HG03039 (cell line): ENCODE data around the gene LRATD1.
"Not testable (repeated sequence)": the region's sequence is repeated elsewhere in the genome, so short reads cannot be mapped to it uniquely, and the experiment has no call there.

Source experiments
- ATAC-seq: cut with Tn5 transposase; IDR thresholded peaks from one replicate; pipeline ENCODE4 v1.9.1; 2021; ENCODE audit warnings: mild to moderate bottlenecking, moderate library complexity; ENCODE audit not compliant: unreplicated experiment

LRATD1 gene, protein sequence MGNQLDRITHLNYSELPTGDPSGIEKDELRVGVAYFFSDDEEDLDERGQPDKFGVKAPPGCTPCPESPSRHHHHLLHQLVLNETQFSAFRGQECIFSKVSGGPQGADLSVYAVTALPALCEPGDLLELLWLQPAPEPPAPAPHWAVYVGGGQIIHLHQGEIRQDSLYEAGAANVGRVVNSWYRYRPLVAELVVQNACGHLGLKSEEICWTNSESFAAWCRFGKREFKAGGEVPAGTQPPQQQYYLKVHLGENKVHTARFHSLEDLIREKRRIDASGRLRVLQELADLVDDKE

GRCh38 chr2:14632133-14632936, at the start of gene LRATD1:
LRATD1 (plus strand) TSS chr2:14632717; CDS start chr2:14633980, 1,263 bp downstream.
- ATAC-seq: no peak

DNA sequence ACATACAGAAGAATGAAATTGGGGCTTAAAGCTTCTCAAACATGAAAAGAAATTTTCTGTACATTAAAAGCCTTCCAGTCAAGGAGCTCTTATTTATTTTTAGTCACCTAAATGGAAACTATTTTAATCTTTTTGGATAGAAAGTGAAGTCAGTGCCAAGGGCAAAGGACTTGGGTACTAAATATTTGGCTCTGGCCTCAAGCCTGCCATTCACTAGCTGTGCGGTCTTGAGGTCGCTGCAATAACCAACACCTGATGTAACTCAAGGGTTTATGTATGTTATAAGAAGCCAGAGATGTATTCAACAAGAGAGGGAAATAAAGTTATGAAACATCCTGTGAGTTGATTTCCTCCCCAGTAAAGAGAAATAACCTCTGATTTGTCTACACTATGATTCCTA, 49.5 kb upstream of the LRATD1 start:
- ATAC-seq: no peak

- no peak for ATAC-seq
Observed at GRCh38 chr2:14583802-14584201, 48.7 kb upstream of the LRATD1 start.

DNA sequence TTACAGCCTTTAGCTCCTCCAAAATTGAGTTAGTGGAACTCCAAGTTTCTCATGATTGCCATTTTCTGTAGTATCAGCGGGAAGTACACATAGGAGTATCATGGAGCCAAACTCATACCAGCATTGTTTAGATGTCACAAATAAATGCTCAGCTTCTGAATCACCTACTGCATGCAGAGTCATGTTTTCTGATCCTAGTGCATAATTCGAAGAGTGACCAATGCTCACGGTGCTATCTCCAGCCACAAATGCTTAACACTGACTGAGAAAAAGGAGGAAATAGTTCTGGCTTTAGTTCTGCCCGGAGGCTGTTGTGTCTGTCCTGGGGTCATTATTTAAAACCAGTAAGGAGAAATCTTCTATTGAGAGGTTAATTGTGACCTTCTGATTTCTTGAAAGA, 45.4 kb upstream of the LRATD1 start:
- ATAC-seq: no peak

GRCh38 chr2:14601156-14601770, 31.3 kb upstream of the LRATD1 start:
- ATAC-seq: no peak

- no peak for ATAC-seq
Observed at GRCh38 chr2:14602309-14602708, 30.2 kb upstream of the LRATD1 start.

GRCh38 chr2:14603676-14604075, 28.8 kb upstream of the LRATD1 start:
- ATAC-seq: no peak

- no peak for ATAC-seq
Observed at GRCh38 chr2:14608245-14608644, 24.3 kb upstream of the LRATD1 start.

DNA sequence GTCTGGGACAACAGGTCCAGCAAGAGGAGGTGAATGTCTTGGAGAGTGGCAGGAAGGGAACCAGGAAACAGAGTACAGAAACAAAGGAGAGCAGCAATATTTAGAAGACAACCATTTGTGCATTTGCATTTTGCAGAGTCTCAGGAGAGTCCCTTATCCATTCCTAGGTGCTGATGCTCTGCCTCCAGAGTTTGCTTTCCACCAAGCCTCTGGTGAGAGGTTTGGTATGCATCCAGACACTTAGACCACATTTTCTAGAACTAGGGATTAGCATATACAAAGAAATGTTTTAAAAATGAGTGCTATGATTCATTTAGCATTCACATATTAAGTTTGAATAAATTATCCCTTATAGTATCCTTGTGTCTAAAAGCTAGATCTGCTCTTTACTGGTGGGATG, 18.5 kb upstream of the LRATD1 start:
- no peak for ATAC-seq

- ATAC-seq: no peak
Observed at GRCh38 chr2:14615121-14615520, 17.4 kb upstream of the LRATD1 start.

GRCh38 chr2:14615760-14616159, 16.8 kb upstream of the LRATD1 start:
- ATAC-seq: no peak

DNA sequence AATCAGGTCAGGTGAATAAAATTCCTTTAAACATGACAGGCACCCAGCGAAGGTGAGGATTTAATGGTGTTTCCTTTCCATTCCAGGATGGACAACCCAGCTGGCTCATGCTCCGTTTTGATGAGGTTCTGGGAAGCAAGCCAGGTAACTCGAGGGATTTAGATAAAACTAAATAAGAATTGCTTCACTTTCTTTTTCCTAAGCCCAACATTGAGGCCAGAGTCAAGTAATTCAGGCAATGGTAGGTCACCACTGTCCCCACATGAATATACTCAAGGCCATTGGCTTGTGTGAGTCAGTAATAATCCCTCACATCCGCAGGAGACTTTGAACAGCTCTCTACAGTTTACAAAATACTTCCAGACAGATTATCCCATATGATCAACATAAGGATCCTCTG, 16.2 kb upstream of the LRATD1 start:
- no peak for ATAC-seq

DNA sequence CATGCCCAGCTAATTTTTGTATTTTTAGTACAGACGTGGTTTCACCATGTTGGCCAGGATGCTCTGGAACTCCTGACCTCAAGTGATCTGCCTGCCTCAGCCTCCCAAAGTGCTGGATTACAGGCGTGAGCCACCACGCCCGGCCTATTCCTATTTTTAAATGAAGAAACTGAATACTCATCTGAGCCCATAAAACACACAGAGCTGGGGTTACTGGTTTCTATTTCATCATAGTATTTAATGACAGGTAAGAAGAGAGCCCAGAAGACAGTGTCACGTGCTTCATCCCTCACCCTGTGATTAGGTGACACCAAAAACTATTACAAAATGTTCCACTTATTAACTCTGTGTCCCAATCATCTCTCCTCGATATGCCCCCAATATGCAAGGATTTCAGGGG, 15.6 kb upstream of the LRATD1 start:
- ATAC-seq: no peak

DNA sequence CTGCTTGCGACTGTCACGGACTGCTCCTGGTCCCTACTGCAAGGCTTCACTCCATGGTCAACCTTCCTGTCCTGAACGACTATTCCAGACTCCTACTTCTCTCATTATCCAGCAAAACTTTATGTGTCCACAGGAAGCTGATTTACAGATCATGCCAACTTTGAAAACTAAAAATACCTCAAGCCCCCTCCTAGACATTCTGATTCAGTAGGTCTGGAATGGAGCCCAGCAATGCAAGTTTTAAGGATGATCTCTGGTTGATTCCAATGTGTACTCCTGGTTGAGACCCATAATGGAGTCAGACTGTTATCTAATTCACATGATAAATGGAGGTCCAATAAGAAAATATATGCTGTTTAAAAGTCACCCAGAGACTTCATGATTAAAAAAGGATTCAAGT, 13.1 kb upstream of the LRATD1 start:
- ATAC-seq: no peak

DNA sequence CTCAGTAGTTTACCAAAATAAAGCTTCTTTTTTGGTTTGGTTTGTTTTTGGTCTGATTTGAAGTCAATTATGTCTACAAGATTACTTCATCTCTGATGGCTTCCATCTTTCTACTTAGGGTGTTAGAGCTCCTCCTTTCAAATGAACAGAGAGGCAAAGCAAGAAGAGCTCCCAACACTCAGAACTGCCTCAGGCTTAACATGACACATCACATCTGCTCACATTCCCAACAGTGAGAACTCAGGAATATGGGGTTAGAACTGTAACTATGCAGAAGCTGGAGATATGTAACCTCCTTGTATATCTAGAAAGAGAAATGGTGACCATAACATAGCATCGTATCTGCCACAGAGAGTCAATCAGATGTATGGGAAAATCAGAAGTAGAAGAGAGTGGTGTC, 11.4 kb upstream of the LRATD1 start:
- no peak for ATAC-seq

- ATAC-seq: no peak
Observed at GRCh38 chr2:14621906-14622549, 10.5 kb upstream of the LRATD1 start.

DNA sequence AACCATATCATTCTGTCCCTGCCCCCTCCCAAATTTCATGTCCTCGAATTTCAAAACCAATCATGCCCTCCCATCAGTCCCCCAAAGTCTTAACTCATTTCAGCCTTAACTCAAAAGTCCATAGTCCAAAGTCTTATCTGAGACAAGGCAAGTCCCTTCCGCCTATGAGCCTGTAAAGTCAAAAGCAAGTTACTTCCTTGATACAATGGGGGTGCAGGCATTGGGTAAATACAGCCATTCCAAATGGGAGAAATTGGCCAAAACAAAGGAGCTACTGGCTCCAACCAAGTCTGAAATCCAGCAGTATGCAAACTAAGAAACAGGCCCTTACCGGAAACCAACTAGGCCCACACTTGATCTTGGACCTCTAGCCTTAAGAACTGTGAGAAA, 10.0 kb upstream of the LRATD1 start:
- not testable (repeated sequence) for ATAC-seq

DNA sequence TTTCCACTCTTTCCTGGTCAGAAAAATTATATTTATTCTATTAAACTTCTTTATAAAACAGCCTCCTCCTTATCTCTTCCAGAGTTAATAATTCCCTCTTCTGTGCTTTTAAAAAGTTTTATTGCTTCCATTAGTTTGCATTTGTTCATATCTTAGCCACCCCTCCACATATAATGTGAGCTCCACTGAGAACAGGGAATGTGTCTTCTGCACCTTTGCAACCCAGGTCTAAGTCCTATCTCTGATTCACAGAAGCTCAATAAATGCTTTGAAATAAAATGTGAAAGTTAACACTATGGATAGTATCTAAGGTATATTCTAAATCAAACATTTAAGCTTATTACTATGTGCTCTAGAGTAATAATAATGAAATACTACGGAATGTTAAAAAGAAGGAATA, 9.3 kb upstream of the LRATD1 start:
- ATAC-seq: no peak

- ATAC-seq: no peak
Observed at GRCh38 chr2:14626873-14627272, 5.6 kb upstream of the LRATD1 start.

GRCh38 chr2:14628901-14629300, 3.6 kb upstream of the LRATD1 start:
- no peak for ATAC-seq

- ATAC-seq: no peak
Observed at GRCh38 chr2:14631406-14632040, 994 bp upstream of the LRATD1 start.
